Pons (tissue), 1 donor: Measurements from ENCODE around the gene ELAC1.

Experiments used
- DNase-seq: peaks from one replicate; pipeline ENCODE4 v3.0.0-alpha.2; 2016; ENCODE audit warnings: low spot score

Gene ELAC1

DNA sequence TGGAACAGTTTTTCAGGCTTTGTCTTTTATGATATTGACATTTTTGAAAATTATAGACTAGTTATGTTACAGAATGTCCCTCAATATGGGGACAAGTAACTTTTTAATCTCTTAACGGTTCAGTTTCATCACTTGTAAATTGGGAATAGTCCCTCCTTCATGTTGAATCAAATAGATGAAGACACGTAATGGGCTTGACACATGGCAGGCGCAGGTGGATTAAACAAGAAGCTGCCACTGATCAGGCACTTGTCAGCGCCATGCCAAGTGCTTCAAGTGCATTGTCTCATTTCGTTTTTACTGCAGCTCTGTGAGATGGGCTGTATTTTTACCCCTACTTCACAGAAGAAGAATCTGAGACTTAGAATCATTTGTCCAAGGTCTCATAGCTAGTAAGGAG lies 52.7 kb downstream of the ELAC1 start:
- no peak for DNase-seq

DNA sequence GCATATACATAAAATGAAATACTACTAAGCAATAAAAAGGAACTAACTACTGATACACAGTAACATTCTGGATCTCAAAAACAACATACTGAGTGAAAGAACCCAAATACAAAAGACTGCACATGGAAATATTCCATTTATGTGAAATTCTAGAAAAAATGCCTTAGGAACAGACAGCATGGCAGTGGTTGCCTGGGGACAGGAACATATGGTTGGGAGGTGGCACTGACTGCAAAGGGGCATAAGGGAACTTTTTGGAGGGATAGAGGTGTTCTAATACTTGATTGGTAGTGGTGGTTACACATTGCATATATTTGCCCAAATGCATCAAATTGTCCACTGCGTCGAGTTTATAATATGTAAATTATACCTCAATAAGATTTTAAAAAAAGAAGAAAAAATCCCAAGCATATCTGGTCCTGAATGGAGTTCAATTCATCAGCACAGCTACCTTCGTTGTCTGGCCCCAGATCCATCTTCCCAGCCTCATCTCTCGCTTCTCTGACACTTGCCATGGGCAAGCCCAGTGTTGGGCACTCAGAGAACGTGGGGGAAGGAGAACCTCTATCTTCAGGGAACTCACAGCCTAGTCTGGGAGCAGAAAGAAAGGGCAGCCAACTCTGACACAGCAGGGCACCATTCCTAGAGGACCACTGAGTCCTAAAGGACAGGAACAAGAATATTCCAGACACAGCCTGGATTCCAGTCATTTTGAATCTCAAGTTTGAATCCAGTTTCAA lies 53.6 kb downstream of the ELAC1 start:
- no peak for DNase-seq

DNA sequence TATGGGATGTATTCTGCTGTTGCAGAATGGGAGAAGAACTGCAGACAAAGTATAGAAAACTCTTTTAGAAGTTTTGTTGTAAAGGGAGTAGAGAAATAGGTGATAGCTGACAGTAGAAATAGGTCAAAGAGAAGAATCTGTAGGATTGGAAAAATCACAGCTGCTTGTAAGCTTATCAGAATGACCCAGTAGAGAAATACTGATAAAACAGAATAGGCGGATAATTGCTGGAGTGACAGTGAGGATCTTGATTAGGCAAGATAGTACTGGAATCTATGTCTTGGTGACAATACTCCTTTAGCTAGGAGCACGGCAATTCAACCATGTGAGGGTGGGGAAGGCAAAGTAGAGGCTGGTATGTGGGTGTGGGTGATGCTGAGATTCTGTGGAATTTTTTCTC lies 57.7 kb downstream of the ELAC1 start:
- DNase-seq, result no peak

DNA sequence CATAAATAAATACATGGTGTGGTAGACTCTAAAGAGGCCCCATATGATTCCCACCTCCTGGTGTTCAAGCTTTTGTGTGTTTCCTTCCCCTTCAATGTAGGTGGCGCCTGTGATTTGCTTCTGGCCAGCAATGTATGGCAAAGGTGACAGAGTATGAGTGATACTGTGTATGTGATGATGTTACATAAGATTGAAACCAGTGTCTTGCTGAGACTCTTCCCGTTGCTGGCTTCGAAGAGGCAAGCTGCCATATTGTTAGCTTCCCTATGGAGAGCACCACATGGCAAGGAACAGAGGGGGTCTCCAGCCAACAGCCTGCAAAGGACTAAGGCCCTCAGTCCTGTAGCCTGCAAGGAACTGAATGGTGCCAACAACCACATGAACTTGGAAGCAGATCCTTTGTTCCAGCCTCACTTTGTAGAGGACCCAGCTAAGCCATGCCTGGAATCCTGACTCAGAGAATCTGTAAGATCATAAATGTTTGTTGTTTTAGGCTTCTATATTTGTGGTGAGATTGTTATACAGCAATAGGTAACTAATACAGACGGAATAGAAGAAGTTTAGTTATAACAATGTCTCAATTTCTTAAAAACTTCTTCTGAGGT lies 60.5 kb downstream of the ELAC1 start:
- DNase-seq, result no peak

DNA sequence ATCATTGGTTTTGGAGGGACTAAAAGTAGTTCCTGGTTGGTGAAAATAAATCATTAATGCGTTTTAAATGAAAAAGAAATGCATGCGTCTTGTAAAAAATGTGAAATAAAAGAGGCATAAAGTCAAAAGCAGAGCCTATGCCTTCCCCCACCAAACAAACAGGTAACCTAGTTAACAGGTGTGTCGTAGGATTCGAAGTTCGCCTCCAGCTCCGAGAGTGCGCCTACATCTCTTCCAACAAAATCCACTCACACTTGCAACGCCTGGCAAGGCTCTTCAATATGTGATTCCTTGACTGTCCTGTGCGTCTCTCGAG lies 61.5 kb downstream of the ELAC1 start:
- no peak for DNase-seq

DNA sequence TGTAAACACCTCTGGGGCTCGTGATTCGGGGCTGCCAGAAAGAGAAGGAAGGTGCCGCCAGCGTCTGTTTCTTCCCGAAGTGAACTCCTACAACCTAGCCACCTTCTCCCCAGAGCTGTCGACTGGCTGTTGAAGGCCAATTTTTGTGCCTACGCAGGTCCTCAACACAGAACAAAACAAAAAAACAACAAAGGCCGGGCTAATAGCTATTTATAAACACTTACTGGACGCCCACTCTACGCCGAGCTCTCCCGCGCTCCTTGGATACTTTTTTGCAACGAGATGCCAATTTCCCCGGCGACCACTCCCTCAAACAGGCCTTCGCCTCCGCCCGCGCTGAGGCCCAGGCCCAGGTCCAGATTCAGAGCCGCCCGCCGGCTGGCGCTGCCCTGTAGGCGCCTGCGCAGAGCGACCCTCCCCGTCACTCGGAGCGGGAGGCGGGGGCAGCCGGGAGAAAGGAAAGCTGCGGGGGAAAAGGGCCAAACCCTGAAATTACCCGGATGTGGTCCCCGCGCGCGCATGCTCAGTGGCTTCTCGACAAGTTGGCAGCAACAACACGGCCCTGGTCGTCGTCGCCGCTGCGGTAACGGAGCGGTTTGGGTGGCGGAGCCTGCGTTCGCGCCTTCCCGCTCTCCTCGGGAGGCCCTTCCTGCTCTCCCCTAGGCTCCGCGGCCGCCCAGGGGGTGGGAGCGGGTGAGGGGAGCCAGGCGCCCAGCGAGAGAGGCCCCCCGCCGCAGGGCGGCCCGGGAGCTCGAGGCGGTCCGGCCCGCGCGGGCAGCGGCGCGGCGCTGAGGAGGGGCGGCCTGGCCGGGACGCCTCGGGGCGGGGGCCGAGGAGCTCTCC lies 62.1 kb downstream of the ELAC1 start, which contains the start of gene SMAD4:
Gene SMAD4 (plus strand): TSS at position 520 of the 843 bp plus-strand sequence. CDS start 16,834 bp downstream, outside the sequence.
- peak; percentile 91 for DNase-seq

DNA sequence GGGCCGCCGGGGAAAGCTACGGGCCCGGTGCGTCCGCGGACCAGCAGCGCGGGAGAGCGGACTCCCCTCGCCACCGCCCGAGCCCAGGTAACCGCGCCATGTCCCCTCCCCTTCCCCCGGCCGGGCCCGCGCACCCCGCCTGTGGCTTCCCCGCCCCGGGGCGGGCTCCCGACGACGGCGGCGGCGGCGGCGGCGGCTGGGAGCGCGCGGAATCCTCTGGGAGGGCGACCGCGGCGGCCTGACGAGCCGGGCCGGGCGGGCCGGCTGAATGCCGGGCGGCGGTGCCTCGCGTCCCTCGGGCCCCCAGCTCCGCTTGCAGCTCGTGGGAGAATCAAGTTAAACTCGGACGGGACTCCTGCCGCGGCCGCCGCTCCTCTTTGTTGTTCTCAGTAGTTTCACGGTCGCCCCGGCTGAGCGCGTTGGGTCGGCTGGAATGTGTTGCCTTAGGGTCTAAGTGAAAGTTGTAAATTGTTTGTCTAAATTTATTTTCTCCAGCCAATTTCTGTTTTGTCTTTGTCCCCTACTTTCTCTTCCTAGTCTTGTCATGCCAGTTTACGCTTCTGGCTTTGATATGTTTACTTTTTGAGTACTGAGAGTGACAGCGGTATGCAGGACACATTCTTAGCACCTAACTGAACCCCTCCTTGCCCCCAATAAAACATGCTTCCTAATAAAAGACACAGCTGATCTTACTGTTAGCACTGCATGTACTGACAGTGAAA lies 62.9 kb downstream of the ELAC1 start:
- peak; percentile 50 for DNase-seq

DNA sequence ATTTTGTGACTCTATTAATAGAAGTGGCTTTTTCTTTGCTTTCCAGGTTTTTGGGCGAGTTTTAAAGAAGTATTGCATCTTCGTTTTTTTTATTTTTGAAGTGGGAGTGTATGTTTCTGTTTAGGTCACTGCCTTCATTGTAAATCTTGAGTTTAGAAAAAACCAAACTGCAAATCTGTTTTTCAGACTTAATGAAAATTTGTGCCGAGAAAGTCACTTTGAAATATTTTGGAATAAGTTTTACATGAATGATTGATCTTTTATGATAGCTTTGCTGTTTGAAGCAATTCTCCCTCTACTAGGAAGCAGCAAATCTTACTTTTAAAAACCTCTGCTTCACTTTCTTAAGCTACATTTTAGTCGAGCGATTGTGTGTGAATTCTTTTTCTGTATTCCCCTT lies 64.4 kb downstream of the ELAC1 start:
- no peak for DNase-seq

DNA sequence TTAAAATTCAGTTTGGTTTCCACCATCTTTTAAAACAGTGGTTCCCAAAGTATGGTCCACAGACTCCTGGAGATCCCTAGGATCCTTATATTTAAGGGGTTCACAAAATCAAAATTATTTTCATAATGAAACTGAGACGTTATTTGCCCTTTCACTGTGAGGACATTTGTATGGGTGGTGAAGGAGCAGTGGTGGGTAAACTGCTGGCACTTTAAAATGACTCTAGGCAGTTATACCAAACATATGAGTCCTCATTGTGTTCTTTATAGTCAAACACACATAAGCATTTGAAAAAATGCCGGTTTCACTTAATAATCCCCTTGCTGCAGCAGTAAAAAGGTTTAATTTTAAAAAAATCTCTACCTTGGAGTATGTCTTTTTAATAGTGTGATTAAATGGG lies 69.4 kb downstream of the ELAC1 start:
- no peak for DNase-seq
